ENCODE measurements around the gene CACYBP.

DNA sequence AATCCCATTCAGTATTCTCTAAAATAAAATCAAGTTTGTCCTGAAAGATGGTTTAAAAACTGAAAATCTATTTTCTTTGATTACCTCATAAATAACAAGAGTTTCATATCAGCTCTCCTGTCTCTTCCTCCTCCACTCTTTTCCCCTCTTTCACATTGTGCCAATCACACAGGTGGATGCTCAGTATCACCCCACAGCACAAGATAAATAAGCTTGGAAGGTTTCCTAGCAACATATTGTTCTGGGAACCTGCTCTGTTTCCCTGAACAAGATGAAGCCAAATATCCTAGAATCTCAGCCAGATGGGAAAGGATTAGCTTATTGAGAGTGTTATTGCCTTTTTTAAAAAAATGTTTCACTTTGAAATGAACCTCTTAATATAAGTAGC lies 45.7 kb upstream of the CACYBP start:
- no peak for TF ChIP-seq POLR2AphosphoS5 (IDR thresholded peaks at IDR 0.05; ENCODE audit: low read depth, low read length)
- TF ChIP-seq CTCF (IDR thresholded peaks at IDR 0.05): no peak
- TF ChIP-seq REST (IDR thresholded peaks at IDR 0.05; ENCODE audit: insufficient read depth in 1 of 2, low read depth in 2 of 2, low read length in 1 of 2): no peak
- no peak for TF ChIP-seq TCF7L2 (IDR thresholded peaks at IDR 0.05; ENCODE audit: low read depth, low read length)
- no peak for TF ChIP-seq SIN3A (IDR thresholded peaks at IDR 0.05; ENCODE audit: borderline replicate concordance, insufficient read depth, low read depth, low read length)

Data from Panc1 (cell line).